ENCODE data around the gene PNKP.

The PNKP gene

DNA sequence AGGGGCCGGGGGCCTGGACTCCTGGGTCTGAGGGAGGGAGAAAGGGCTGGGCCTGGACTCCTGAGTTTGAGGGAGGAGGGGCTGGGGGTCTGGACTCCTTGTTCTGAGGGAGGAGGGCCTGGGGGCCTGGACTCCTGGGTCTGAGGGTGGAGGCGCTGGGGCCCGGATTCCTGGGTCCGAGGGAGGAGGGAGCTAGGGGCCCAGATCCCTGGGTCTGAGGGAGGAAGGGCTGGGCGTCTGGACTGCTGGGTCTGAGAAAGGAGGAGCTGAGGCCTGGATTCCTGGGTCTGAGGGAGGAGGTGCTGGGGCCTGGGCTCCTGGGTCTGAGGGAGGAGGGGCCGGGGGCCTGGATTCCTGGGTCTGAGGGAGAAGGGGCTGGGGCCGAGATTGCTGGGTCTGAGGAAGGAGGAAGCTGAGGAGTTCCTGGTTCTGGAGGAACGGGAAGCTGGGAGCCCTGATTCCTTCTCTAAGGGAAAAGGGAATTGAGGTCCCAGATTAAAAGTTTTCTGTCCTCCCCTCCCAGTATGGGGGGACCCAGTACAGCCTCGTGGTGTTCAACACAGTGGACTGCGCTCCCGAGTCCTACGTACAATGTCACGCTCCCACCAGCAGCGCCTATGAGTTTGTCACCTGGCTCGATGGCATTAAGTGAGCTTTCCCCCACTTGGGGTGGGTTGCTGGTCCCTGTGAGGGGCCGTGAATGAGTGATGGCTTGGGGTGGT, 48.6 kb downstream of the PNKP start:
- DNase-seq (ENCODE audit: low spot score): no peak

DNA sequence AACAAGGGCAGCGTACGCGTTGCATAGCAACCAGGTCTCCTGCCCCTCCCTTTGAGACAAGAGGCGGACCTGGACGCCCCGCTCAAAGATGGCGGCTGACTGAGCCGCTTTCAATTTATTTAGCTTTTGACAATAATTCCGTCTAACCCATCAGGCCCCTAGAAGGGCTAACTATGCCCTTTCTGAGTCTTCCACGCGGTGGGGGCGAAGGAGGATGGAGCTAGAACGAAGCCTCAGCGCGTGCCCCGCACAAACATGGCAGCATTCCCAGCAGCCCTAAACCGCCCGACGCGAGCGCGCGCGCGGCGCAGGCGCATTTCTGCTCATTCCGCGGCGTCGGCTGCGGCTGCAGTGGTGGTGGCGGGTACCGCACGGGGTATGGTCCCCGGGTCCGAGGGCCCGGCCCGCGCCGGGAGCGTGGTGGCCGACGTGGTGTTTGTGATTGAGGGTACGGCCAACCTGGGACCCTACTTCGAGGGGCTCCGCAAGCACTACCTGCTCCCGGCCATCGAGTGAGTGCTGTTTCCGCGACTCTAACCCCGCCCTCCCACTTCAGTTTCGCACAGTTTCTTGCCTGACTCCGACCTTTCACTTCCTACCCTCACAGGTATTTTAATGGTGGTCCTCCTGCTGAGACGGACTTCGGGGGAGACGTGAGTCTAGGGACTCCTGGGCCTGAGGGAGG, 49.3 kb downstream of the PNKP start, which contains the start of gene MED25:
Gene MED25 (plus strand): TSS at position 326 of the 685 bp plus-strand sequence. CDS start 53 bp downstream, at position 379.
- DNase-seq (ENCODE audit: low spot score): peak; percentile 87

DNA sequence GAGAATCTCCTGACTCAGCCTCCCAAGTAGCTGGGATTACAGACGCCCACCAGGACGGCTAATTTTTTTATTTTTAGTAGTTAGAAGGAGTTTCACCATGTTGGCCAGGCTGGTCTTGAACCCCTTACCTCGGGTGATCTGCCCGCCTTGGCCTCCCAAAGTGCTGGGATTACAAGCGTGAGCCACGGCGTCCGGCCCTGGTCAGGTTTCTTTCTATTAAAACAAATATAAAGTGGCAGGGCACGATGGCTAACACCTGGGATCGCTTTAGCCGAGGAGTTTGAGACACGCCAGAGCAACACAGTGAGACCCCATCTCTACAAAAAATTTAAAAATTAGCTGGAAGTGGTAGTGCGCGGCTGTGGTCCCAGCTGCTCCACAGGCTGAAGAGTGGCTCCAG, 50.8 kb downstream of the PNKP start:
- no peak for DNase-seq (ENCODE audit: low spot score)

- DNase-seq (ENCODE audit: low spot score): no peak
Measured at GRCh38 chr19:49814010-49814409, 53.4 kb downstream of the PNKP start.

- DNase-seq (ENCODE audit: low spot score): peak; percentile 99
Measured at GRCh38 chr19:49812997-49813861, 54.1 kb downstream of the PNKP start, which contains the start of gene FUZ. TSS of gene FUZ (minus strand) at chr19:49813292. CDS start at chr19:49813106, 186 bp downstream.

GRCh38 chr19:49812452-49812996, 54.9 kb downstream of the PNKP start:
- no peak for DNase-seq (ENCODE audit: low spot score)

DNA sequence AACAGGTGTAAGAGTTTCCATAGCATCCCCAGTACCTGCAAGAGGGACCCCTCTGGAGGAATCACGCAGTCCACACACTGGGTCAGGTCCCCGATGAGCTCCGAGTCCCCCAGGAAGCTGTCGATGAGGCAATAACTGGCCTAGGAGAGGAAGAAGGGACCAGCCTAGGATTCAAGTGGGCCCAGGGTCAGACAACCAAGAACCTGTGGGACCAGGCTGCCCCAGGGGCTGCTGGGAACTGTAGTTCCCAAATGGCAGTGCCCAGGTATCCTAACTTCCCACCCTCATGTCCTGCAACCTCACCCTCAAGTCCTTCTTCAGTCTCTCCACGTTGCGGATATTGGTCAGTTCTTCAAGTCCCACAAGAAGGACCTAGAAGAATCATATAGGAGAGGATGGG, 56.0 kb downstream of the PNKP start:
- DNase-seq (ENCODE audit: low spot score): no peak
